ENCODE results near the gene ART4.

DNA sequence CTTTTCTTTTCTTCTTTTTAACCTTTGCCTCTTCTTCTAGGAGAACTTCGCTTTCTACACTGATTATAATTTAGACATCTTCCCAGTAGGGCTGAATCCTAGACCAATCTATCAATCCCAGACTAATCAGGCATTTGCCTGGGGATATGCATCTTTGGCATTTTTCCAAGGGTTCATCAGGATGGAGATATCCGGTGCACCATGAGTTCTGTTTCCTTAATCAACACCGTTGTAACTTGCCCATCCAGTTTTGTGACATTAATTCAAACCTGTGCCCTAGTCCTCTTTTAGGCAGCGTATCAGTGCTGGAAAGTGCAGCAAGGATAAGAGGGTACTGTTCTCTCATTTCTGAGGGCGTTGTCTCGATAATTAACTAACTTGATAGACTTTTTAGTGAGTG lies 42.9 kb upstream of the ART4 start:
- TF ChIP-seq EP300 (IDR thresholded peaks at IDR 0.05; ENCODE audit: low read depth) (no peak), POLR2A (IDR thresholded peaks at IDR 0.05) (no peak), POLR2AphosphoS5 (IDR thresholded peaks at IDR 0.05) (no peak)
- TF ChIP-seq, protein P1, sequence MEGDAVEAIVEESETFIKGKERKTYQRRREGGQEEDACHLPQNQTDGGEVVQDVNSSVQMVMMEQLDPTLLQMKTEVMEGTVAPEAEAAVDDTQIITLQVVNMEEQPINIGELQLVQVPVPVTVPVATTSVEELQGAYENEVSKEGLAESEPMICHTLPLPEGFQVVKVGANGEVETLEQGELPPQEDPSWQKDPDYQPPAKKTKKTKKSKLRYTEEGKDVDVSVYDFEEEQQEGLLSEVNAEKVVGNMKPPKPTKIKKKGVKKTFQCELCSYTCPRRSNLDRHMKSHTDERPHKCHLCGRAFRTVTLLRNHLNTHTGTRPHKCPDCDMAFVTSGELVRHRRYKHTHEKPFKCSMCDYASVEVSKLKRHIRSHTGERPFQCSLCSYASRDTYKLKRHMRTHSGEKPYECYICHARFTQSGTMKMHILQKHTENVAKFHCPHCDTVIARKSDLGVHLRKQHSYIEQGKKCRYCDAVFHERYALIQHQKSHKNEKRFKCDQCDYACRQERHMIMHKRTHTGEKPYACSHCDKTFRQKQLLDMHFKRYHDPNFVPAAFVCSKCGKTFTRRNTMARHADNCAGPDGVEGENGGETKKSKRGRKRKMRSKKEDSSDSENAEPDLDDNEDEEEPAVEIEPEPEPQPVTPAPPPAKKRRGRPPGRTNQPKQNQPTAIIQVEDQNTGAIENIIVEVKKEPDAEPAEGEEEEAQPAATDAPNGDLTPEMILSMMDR (IDR thresholded peaks at IDR 0.05): no peak
